IPS-11a (cell line): ENCODE results near the gene TRAPPC8.
"Not testable (repeated sequence)": the region's sequence is repeated elsewhere in the genome, so short reads cannot be mapped to it uniquely, and the experiment has no call there.

Source experiments
- H3K4me3 ChIP-seq: one replicate; pipeline ENCODE4 v1.5.1; 2013; ENCODE audit warnings: low read depth, low read length, control low read depth

TRAPPC8 gene

DNA sequence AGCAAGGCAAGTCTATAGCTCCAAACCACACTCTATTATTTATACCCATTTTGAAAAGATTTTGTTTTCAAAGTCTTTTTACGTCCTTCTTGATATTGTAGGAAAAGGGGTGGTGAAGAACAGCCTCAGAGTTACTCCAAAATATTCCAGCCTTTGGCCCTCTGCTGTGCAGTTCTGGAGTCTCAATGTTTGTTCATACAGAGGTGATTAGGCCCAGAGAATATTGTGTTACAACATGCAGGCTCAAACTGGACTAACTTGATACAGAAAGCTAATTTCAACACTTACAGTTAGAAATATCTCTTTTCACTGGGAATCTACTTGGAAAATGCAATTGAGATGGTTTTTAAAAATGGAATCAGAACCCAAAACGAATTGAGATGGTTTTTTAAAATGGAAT, 141.8 kb downstream of the TRAPPC8 start:
- H3K4me3 ChIP-seq, result no peak overlapping the region

DNA sequence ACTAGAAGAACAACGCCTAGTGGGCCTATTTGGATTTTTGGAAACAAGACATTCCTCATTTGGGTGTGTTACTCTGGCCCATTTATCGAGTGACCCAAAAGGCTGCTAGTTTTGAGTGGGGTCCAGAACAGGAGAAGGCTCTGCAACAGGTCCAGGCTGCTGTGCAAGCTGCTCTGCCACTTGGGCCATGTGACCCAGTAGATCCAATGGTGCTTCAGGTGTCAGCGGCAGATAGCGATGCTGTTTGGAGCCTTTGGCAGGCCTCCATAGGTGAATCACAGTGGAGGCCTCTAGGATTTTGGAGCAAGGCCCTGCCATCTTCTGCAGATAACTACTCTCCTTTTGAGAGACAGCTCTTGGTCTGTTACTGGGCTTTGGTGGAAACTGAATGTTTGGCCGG, 143.7 kb downstream of the TRAPPC8 start:
- H3K4me3 ChIP-seq, result not testable (repeated sequence)

DNA sequence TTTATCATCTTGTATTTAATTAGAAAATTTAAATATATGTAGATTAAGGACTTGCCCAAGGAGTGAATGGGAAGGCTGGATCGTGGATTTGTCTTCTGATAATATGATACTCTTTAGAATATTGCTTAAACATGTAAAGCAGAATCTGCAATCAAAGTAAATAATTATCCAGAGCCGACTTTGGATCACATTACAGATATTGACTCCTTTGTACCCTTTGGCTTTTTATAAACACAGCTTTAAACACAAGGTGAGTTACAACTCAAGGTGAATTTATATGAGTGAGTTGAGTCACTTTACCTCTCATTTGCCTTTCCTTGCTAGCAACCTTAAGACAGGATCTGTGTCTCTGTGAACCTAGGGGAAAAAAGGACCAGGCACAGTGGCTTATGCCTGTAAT, 144.5 kb downstream of the TRAPPC8 start:
- no peak overlapping the region for H3K4me3 ChIP-seq

GRCh38 chr18:31795747-31796146, 147.2 kb downstream of the TRAPPC8 start:
- no peak overlapping the region for H3K4me3 ChIP-seq

- H3K4me3 ChIP-seq, result no peak overlapping the region
These were observed 149.4 kb downstream of the TRAPPC8 start for GRCh38 chr18:31793531-31793930.

GRCh38 chr18:31792580-31792911, 150.4 kb downstream of the TRAPPC8 start:
- no peak overlapping the region for H3K4me3 ChIP-seq

- no peak overlapping the region for H3K4me3 ChIP-seq
These were observed 150.9 kb downstream of the TRAPPC8 start for GRCh38 chr18:31791817-31792579.

GRCh38 chr18:31789409-31789808, 153.5 kb downstream of the TRAPPC8 start:
- H3K4me3 ChIP-seq, result no peak overlapping the region

GRCh38 chr18:31783059-31783458, 159.9 kb downstream of the TRAPPC8 start:
- no peak overlapping the region for H3K4me3 ChIP-seq
